ENCODE measurements around the gene DDX1. TPM values are rescaled to one million over a fixed set of nuclear protein-coding genes. Genes with fewer than 3 reads are reported as not detected.

DDX1 gene
- total RNA-seq, 4 donors from 2014 or later: 48.7 to 60.0 (median 55.1) TPM

DNA sequence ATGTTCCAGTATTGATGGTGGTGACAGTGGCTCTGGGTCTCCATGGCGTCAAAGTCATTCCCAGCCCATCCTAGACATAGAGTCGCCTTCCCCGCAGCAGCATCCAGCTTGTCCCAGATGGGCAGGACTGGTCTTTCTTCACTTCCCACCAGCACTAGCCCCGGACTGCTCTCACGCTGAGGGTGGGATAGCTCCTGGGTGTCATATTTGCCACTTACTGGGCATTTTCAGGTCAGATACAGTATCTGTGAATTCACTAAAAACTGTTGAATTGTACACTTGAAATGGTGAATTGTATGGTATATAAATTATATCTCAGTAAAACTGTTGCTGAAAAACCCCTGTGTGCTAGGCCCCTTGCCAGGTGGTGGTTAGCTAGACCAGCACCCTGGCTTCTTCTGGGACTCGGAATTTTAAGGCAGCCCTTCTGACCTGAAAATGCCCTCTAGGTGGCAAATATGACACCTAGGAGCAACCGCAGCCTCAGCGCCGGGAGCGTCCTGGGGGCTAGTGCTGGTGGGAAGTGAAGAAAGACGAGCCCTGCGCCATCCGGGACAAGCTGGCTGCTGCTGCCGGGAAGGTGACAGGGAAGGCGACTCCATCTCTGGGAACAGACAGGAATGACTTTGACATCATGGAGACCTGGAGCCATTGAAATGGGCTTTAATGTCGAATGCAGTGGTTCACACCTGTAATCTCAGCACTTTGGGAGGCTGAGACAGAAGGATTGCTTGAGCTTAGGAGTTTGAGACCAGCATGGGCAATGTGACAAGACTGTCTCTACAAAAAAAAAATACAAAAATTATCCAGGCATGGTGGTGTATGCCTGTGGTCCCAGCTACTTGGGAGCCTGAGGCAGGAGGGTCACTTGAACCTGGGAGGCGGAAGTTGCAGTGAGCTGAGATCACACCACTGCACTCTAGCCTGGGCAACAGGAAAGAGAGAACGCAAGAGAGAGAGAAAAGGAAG is 56.2 kb downstream of the DDX1 start:
- DNase-seq (ENCODE audit: low spot score) (no peak), ATAC-seq (ENCODE audit: low FRiP score) (no peak)
- TF ChIP-seq, protein P1, sequence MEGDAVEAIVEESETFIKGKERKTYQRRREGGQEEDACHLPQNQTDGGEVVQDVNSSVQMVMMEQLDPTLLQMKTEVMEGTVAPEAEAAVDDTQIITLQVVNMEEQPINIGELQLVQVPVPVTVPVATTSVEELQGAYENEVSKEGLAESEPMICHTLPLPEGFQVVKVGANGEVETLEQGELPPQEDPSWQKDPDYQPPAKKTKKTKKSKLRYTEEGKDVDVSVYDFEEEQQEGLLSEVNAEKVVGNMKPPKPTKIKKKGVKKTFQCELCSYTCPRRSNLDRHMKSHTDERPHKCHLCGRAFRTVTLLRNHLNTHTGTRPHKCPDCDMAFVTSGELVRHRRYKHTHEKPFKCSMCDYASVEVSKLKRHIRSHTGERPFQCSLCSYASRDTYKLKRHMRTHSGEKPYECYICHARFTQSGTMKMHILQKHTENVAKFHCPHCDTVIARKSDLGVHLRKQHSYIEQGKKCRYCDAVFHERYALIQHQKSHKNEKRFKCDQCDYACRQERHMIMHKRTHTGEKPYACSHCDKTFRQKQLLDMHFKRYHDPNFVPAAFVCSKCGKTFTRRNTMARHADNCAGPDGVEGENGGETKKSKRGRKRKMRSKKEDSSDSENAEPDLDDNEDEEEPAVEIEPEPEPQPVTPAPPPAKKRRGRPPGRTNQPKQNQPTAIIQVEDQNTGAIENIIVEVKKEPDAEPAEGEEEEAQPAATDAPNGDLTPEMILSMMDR (IDR thresholded peaks at IDR 0.05): no peak

DNA sequence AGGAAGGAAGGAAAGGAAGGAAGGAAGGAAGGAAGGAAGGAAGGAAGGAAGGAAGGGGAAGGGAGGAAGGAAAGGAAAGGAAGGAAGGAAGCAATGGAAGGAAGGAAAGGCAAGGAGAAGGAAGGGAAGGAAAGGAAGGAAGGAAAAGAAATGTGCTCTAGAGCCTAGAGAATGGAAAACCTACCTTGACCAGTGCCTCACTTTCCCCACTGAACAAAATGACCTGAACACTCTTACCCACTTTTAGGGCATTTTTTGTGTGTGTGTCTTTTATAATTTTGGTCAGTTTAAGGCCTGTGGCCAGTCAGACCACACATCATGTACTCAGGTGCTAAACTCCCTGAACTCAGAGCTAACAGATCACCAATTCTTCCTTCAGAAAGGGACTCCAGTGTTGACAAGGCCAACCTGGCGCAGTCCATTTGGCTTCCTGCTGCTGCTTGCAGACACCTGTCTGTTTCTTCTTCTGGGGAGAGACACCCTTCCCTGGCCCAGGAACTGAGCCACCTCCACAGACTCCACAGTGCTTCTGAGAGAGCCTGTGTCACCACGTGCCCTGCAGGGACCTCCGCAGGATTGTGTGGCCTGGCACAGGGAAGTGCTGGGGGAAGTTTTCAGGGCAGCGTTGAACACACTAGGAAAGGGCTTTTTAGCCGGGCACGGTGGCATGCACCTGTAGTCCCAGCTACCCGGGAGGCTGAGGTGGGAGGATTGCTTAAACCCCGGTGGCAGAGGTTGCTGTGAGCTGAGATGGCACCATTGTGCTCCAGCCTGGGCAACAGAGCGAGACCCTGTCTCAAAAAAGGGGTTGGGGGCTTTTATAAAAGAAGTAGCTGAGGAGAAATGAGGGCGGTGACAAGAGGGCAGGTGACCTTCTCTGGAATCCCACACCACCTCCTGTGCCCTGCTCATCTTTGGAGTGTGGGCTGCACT is 57.2 kb downstream of the DDX1 start:
- DNase-seq (ENCODE audit: low spot score): no peak
- ATAC-seq (ENCODE audit: low FRiP score): no peak
- TF ChIP-seq, protein P1 (IDR thresholded peaks at IDR 0.05): no peak

DNA sequence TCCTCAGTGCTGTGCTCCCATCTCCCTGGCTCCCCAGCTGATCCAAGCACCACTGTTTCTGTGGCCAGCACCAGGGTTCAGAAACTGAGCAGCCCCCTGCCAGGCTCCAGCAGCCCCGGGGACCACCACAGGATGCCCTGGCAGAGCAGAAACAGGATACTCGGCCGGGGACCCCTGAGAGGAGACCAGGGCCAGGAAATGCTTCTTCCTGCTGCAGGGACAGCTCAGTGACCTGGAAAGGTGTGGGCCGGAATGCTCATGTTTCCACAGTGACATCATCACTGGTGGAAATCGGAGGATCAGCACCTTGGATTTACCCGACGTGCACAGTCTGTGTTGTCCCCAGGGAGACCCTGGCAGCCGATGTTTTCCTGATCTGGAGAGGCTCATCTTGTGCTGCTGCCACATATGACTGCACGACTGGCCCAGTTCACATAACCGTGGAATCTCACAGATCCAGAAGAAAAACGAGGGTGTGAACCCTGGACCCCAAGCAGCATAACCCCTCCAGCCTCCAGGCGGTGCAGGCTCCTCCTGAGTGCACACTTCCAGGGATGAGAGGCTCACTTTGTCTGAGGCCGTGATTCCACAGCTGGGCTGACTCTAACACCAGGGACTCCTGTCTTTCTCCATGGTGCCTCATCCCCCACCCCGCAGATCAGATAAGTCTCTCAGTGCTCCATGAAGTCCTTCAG is 58.0 kb downstream of the DDX1 start:
- TF ChIP-seq, protein P1 (IDR thresholded peaks at IDR 0.05): no peak
- ATAC-seq (ENCODE audit: low FRiP score) (no peak), DNase-seq (ENCODE audit: low spot score) (no peak)

DNA sequence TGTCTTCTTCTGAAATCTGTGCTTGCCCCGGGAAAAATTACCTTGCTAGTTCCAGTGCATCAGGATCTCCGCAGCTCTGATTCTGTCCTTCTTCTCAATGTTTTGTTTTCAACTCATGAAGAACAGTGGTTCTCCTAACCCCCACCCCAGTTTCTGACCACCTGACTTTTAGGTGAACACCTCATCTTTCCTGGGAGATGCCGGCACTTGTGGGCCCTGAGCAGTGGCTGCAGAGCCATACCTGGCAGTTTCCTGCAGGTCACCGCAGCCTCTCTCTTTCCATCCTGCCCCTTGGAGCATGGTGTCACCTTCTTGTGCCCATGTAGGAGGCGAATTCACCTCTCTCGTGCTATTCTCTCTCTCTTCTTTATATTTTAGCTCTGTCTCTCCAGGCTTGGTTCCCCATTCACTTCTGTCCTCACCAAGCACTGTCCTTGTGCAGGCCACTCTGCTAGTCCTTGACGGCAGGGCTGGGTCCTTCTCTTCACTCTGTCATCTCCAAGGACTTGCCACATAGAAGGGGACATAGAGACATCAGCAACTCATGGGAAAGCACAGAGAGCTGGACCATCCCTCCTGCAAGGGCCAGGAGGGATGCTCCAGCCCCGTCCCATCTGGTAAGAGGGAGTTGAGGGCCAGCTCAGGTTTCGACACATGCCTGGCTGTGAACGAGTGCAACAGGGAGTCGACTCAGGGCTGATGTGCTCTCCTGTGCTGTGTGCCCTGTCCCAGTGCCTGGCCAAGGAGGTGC is 59.1 kb downstream of the DDX1 start:
- TF ChIP-seq, protein P1 (IDR thresholded peaks at IDR 0.05): no peak
- DNase-seq (ENCODE audit: low spot score) (no peak), ATAC-seq (ENCODE audit: low FRiP score) (no peak)

DNA sequence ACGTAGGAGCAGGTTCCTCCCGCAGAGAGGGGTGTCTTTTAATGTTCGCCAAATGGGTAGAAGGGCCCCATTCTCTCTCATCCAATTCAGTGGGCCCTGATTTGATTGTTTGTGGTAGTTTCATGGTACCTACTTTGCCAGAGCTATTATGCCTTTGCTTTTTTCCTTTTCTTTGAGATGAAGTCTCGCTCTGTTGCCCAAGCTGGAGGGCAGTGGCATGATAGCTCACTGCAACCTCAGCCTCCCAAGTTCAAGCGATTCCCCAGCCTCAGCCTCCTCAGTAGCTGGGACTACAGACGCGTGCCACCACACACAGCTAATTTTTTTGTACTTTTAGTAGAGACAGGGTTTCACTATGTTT is 59.7 kb downstream of the DDX1 start:
- TF ChIP-seq, protein P1 (IDR thresholded peaks at IDR 0.05): no peak
- DNase-seq (ENCODE audit: low spot score) (no peak), ATAC-seq (ENCODE audit: low FRiP score) (no peak)

DNA sequence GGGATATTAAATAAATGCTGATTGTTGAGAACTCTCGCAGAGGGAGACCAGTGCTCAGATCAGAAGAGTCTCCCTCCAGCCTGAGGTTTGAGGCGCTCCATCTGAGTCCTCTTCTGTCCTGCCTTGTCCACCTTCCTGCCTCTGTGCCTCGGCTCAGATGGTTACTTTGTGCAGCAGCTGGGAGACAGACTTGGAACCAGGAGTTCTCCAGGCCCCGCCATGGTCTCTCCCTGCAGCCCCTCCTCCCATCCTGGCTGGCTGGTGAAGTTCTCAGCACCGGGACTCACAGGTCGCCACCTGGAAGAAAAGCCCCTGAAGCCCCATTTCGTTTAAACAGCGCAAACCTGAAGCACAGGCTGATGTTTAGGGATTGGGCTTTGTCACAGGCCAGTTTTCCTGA is 60.6 kb downstream of the DDX1 start:
- ATAC-seq (ENCODE audit: low FRiP score): no peak
- no peak for DNase-seq (ENCODE audit: low spot score)
- TF ChIP-seq, protein P1 (IDR thresholded peaks at IDR 0.05): no peak

Data from omental fat pad (tissue), 4 donors.